WTC11 (cell line): ENCODE measurements around the gene DAB1. TPM values are rescaled to one million over a fixed set of nuclear protein-coding genes. Genes with fewer than 3 reads are reported as not detected.

Experiments
- ATAC-seq: fragments of 200-7000 bp; cut with Tn5 transposase; 2 replicates; pipeline ENCODE4 v1.10.0; 2021; ENCODE audit warnings: mild to moderate bottlenecking, moderate library complexity
- CTCF ChIA-PET: fragments of 300-600 bp; sonication (Branson Sonifier 250); formaldehyde crosslinking; loops from one replicate; lab custom pipeline; 2021; ENCODE audit warnings: antibody characterized with exemption; lab: Charles Lee
- POLR2A ChIA-PET: fragments of 350-600 bp; sonication (Branson Sonifier 250); formaldehyde crosslinking; loops from one replicate; lab custom pipeline; 2021; ENCODE audit warnings: antibody characterized with exemption; lab: Charles Lee
- DNase-seq: peaks from one replicate; pipeline ENCODE4 v3.0.0; 2021; ENCODE audit warnings: low spot score
- H3K27ac Mint-ChIP-seq: 2 replicates; pipeline ENCODE4 v1.8.0; 2021; ENCODE audit warnings: mixed read lengths
- H3K27me3 Mint-ChIP-seq: 2 replicates; pipeline ENCODE4 v1.8.0; 2021; ENCODE audit warnings: low read depth, mild to moderate bottlenecking, moderate library complexity, mixed read lengths
- H3K36me3 Mint-ChIP-seq: 2 replicates; pipeline ENCODE4 v1.8.0; 2021; ENCODE audit warnings: mixed read lengths
- H3K4me1 Mint-ChIP-seq: 2 replicates; pipeline ENCODE4 v1.8.0; 2022; ENCODE audit warnings: mixed read lengths
- H3K4me3 Mint-ChIP-seq: 2 replicates; pipeline ENCODE4 v1.8.0; 2021; ENCODE audit warnings: mild to moderate bottlenecking, moderate library complexity, mixed read lengths
- H3K9me3 Mint-ChIP-seq: 2 replicates; pipeline ENCODE4 v1.8.0; 2021; ENCODE audit warnings: mixed read lengths
- ARID4B ChIP-seq: sonication (generic); formaldehyde crosslinking; IDR thresholded peaks from 2 replicates; pipeline ENCODE4 v1.8.0; 2023; ENCODE audit warnings: missing genetic modification reagents, mild to moderate bottlenecking, borderline replicate concordance
- CBFB ChIP-seq: sonication (generic); formaldehyde crosslinking; IDR thresholded peaks from 2 replicates; pipeline ENCODE4 v1.8.1; 2022; ENCODE audit warnings: mild to moderate bottlenecking, low read depth, missing genetic modification reagents
- CDX4 ChIP-seq: fragments of 250-450 bp; sonication (Bioruptor Pico); IDR thresholded peaks from 2 replicates; pipeline ENCODE4 v1.9.0; 2021; ENCODE audit warnings: moderate library complexity, mild to moderate bottlenecking, inconsistent platforms, borderline replicate concordance
- E2F4 ChIP-seq: sonication (generic); formaldehyde crosslinking; IDR thresholded peaks from 2 replicates; pipeline ENCODE4 v1.8.1; 2022; ENCODE audit warnings: low read depth, mild to moderate bottlenecking, moderate library complexity, missing genetic modification reagents, borderline replicate concordance
- EMX1 ChIP-seq: fragments of 250-450 bp; sonication (Bioruptor Pico); IDR thresholded peaks from 2 replicates; pipeline ENCODE4 v1.8.0; 2021; ENCODE audit warnings: mild to moderate bottlenecking
- HMGXB4 ChIP-seq: sonication (generic); formaldehyde crosslinking; IDR thresholded peaks from 2 replicates; pipeline ENCODE4 v1.8.1; 2023; ENCODE audit warnings: mild to moderate bottlenecking, moderate library complexity, missing genetic modification reagents
- IRF2 ChIP-seq: sonication (generic); formaldehyde crosslinking; IDR thresholded peaks from 2 replicates; pipeline ENCODE4 v1.8.0; 2022; ENCODE audit warnings: low read depth, missing genetic modification reagents, borderline replicate concordance
- JAZF1 ChIP-seq: fragments of 250-450 bp; sonication (Bioruptor Pico); IDR thresholded peaks from 2 replicates; pipeline ENCODE4 v1.9.0; 2021; ENCODE audit warnings: moderate library complexity, mild to moderate bottlenecking, inconsistent platforms
- NFE2L1 ChIP-seq: sonication (generic); formaldehyde crosslinking; IDR thresholded peaks from 2 replicates; pipeline ENCODE4 v1.8.1; 2023; ENCODE audit warnings: missing genetic modification reagents
- NR2C2 ChIP-seq: sonication (generic); formaldehyde crosslinking; IDR thresholded peaks from 2 replicates; pipeline ENCODE4 v1.8.0; 2022; ENCODE audit warnings: mild to moderate bottlenecking, missing genetic modification reagents
- SMAD4 ChIP-seq: sonication (generic); formaldehyde crosslinking; IDR thresholded peaks from 2 replicates; pipeline ENCODE4 v1.8.0; 2022; ENCODE audit warnings: mild to moderate bottlenecking, missing genetic modification reagents
- SP1 ChIP-seq: sonication (generic); formaldehyde crosslinking; conservative IDR thresholded peaks from 2 replicates; pipeline ENCODE4 v1.8.1; 2022; ENCODE audit warnings: missing genetic modification reagents
- STAT6 ChIP-seq: sonication (generic); formaldehyde crosslinking; conservative IDR thresholded peaks from 2 replicates; pipeline ENCODE4 v1.8.1; 2023; ENCODE audit warnings: mild to moderate bottlenecking, low read depth, missing genetic modification reagents, moderate library complexity
- ZNF121 ChIP-seq: sonication (generic); formaldehyde crosslinking; IDR thresholded peaks from 2 replicates; pipeline ENCODE4 v1.8.0; 2023; ENCODE audit warnings: missing genetic modification reagents
- ZNF281 ChIP-seq: sonication (generic); formaldehyde crosslinking; IDR thresholded peaks from 2 replicates; pipeline ENCODE4 v1.8.0; 2023; ENCODE audit warnings: mild to moderate bottlenecking, missing genetic modification reagents
- ZNF423 ChIP-seq: fragments of 250-450 bp; sonication (Bioruptor Pico); IDR thresholded peaks from 2 replicates; pipeline ENCODE4 v2.1.2; 2022; ENCODE audit warnings: mild to moderate bottlenecking, moderate library complexity
- ZNF512 ChIP-seq: sonication (generic); formaldehyde crosslinking; IDR thresholded peaks from 2 replicates; pipeline ENCODE4 v1.8.1; 2022; ENCODE audit warnings: missing genetic modification reagents, borderline replicate concordance
- total RNA-seq: library from RNA; stranded (reverse); gene quantifications from 3 replicates; pipeline ENCODE4 v1.2.3, GENCODE V29; 2021

DAB1 gene
- total RNA-seq, 1 experiment from 2014 or later, result 10.7 TPM

- POLR2A ChIA-PET, result no interaction called here
- CTCF ChIA-PET, result no interaction called here
- no peaks in the 10 kb centered on the region for H3K36me3 Mint-ChIP-seq
- no peak overlapping the region for H3K27ac Mint-ChIP-seq
- no peak overlapping the region for H3K4me3 Mint-ChIP-seq
- peaks cover 35% of the 10 kb centered on the region for H3K4me1 Mint-ChIP-seq
- no peak for DNase-seq
- no peaks in the 10 kb centered on the region for H3K9me3 Mint-ChIP-seq
- ATAC-seq, result no peak
- H3K27me3 Mint-ChIP-seq, result no peaks in the 10 kb centered on the region
- TF ChIP-seq STAT6 (no peak), EMX1 (CRISPR knock-in tag) (no peak), ZNF512 (no peak)
Measured at GRCh38 chr1:57404884-57405283, 19.0 kb downstream of the DAB1 start.

- CTCF ChIA-PET, result no interaction called here
- TF ChIP-seq CBFB (CRISPR knock-in tag) (no peak), ARID4B (CRISPR knock-in tag) (no peak), ZNF281 (CRISPR knock-in tag) (no peak), NR2C2 (CRISPR knock-in tag) (no peak), SMAD4 (CRISPR knock-in tag) (no peak), E2F4 (CRISPR knock-in tag) (no peak), CDX4 (CRISPR knock-in tag) (no peak), IRF2 (CRISPR knock-in tag) (no peak), ZNF423 (no peak), SP1 (CRISPR knock-in tag) (no peak), HMGXB4 (CRISPR knock-in tag) (no peak), ZNF121 (CRISPR knock-in tag) (no peak), JAZF1 (no peak), NFE2L1 (no peak)
Measured at GRCh38 chr1:57403201-57403600, 20.7 kb downstream of the DAB1 start.

More at GRCh38 chr1:57403201-57403600, 20.7 kb downstream of the DAB1 start:
- no peak for DNase-seq
- POLR2A ChIA-PET, result no interaction called here
- H3K27me3 Mint-ChIP-seq, result no peaks in the 10 kb centered on the region
- H3K9me3 Mint-ChIP-seq, result no peaks in the 10 kb centered on the region
- H3K4me1 Mint-ChIP-seq, result peaks cover 27% of the 10 kb centered on the region
- H3K4me3 Mint-ChIP-seq, result no peak overlapping the region
- H3K36me3 Mint-ChIP-seq, result no peaks in the 10 kb centered on the region
- ATAC-seq, result no peak
- no peak overlapping the region for H3K27ac Mint-ChIP-seq
